Mesenchymal stem cell (in vitro differentiated cells and primary cell): ENCODE data around the gene RBFOX2.

Experiments used
- DNase-seq: peaks from one replicate; pipeline ENCODE4 v3.0.0-alpha.2; 2013
- H2AFZ ChIP-seq: one replicate; pipeline ENCODE4 v1.6.1; 2013; ENCODE audit warnings: low read depth, mild to moderate bottlenecking, control low read depth, inconsistent platforms, low read length, moderate library complexity
- H2AK5ac ChIP-seq: 2 replicates; pipeline ENCODE4 v1.6.1; 2013; ENCODE audit warnings: low read length, moderate library complexity, mild to moderate bottlenecking, inconsistent platforms; ENCODE audit not compliant: severe bottlenecking
- H2BK120ac ChIP-seq: one replicate; pipeline ENCODE4 v1.6.1; 2013; ENCODE audit warnings: low read depth, mild to moderate bottlenecking, inconsistent platforms, low read length, moderate library complexity
- H2BK12ac ChIP-seq, 2 experiments: one replicate each; pipeline ENCODE4 v1.6.1; 2013; ENCODE audit warnings: inconsistent platforms in 2 of 2, low read length in 2 of 2, mild to moderate bottlenecking in 2 of 2, moderate library complexity in 2 of 2, control low read depth in 1 of 2
- H2BK15ac ChIP-seq: one replicate; pipeline ENCODE4 v1.6.1; 2013; ENCODE audit warnings: mild to moderate bottlenecking, low read depth, inconsistent platforms; ENCODE audit not compliant: poor library complexity, severe bottlenecking
- H2BK5ac ChIP-seq: 2 replicates; pipeline ENCODE4 v1.6.1; 2013; ENCODE audit warnings: low read depth, mild to moderate bottlenecking, low read length, control low read depth, inconsistent platforms; ENCODE audit not compliant: poor library complexity, severe bottlenecking
- H3K14ac ChIP-seq, 2 experiments: one replicate each; pipeline ENCODE4 v1.6.1; 2013; ENCODE audit warnings: inconsistent platforms in 2 of 2, low read length in 2 of 2, control low read depth in 1 of 2, mild to moderate bottlenecking in 1 of 2, moderate library complexity in 1 of 2
- H3K18ac ChIP-seq, 2 experiments: one replicate each; pipeline ENCODE4 v1.6.1; 2013; ENCODE audit warnings: inconsistent platforms in 2 of 2, low read length in 2 of 2, control low read depth in 1 of 2, low read depth in 1 of 2, mild to moderate bottlenecking in 1 of 2
- H3K23ac ChIP-seq, 2 experiments: one replicate each; pipeline ENCODE4 v1.6.1; 2013; ENCODE audit warnings: inconsistent platforms in 2 of 2, low read length in 2 of 2, mild to moderate bottlenecking in 2 of 2, moderate library complexity in 2 of 2, control low read depth in 1 of 2
- H3K27ac ChIP-seq: 2 replicates; pipeline ENCODE4 v1.5.1; 2013; ENCODE audit warnings: mild to moderate bottlenecking, moderate library complexity, low read length, control low read depth, inconsistent platforms; ENCODE audit not compliant: poor library complexity, severe bottlenecking
- H3K27me3 ChIP-seq, 2 experiments: 2 replicates each; pipeline versions ENCODE4 v1.6.1 to v1.7.0; 2013; ENCODE audit warnings: low read length in 2 of 2, mild to moderate bottlenecking in 2 of 2, moderate library complexity in 2 of 2, control low read depth in 1 of 2, inconsistent platforms in 1 of 2; ENCODE audit not compliant: control insufficient read depth in 1 of 2, insufficient read depth in 1 of 2
- H3K36me3 ChIP-seq, 2 experiments: 2 replicates each; pipeline versions ENCODE4 v1.6.1 to v1.7.0; 2013; ENCODE audit warnings: low read length in 2 of 2, control low read depth in 1 of 2, inconsistent platforms in 1 of 2, low read depth in 1 of 2, mild to moderate bottlenecking in 1 of 2; ENCODE audit not compliant: insufficient read depth in 2 of 2, control insufficient read depth in 1 of 2
- H3K4ac ChIP-seq, 2 experiments: one replicate each; pipeline ENCODE4 v1.6.1; 2013; ENCODE audit warnings: inconsistent platforms in 2 of 2, low read length in 2 of 2, mild to moderate bottlenecking in 2 of 2, moderate library complexity in 2 of 2, control low read depth in 1 of 2, low read depth in 1 of 2
- H3K4me1 ChIP-seq: 2 replicates; pipeline ENCODE4 v1.6.1; 2013; ENCODE audit warnings: low read depth, low read length, control low read depth; ENCODE audit not compliant: control insufficient read depth, insufficient read depth
- H3K4me2 ChIP-seq: 2 replicates; pipeline ENCODE4 v1.6.1; 2013; ENCODE audit warnings: low read length, mild to moderate bottlenecking, inconsistent platforms; ENCODE audit not compliant: poor library complexity, severe bottlenecking
- H3K4me3 ChIP-seq, 2 experiments: 2 replicates each; pipeline versions ENCODE4 v1.5.1 to v1.7.0; 2013; ENCODE audit warnings: low read length in 2 of 2, mild to moderate bottlenecking in 2 of 2, control low read depth in 1 of 2, low read depth in 1 of 2; ENCODE audit not compliant: insufficient read depth in 1 of 2
- H3K79me1 ChIP-seq: replicated peaks from 2 replicates; pipeline ENCODE4 v1.6.1; 2013; ENCODE audit warnings: mild to moderate bottlenecking, control low read depth, low read length, inconsistent platforms; ENCODE audit not compliant: poor library complexity, severe bottlenecking
- H3K9ac ChIP-seq: 2 replicates; pipeline ENCODE4 v1.7.0; 2013; ENCODE audit warnings: mild to moderate bottlenecking, low read length, moderate library complexity
- H3K9me3 ChIP-seq: 2 replicates; pipeline ENCODE4 v1.7.0; 2013; ENCODE audit warnings: mild to moderate bottlenecking, low read length; ENCODE audit not compliant: control insufficient read depth
- H4K8ac ChIP-seq: one replicate; pipeline ENCODE4 v1.6.1; 2013; ENCODE audit warnings: inconsistent platforms, mild to moderate bottlenecking, low read length, moderate library complexity
- H4K91ac ChIP-seq: one replicate; pipeline ENCODE4 v1.6.1; 2013; ENCODE audit warnings: mild to moderate bottlenecking, low read length, inconsistent platforms
- WGBS: methylation state at CpG from one replicate; pipeline ENCODE4 v1.1.7; 2013; ENCODE audit warnings: mixed read lengths; 5-methylcytosine and 5-hydroxymethylcytosine counted together

The RBFOX2 gene

GRCh38 chr22:35711336-35711735 lies 317.3 kb downstream of the RBFOX2 start:
- no peak overlapping the region for H3K18ac ChIP-seq
- H3K4ac ChIP-seq: no peak overlapping the region
- H3K23ac ChIP-seq: no peak overlapping the region
- H3K4me3 ChIP-seq: no peak overlapping the region
- peaks cover 1% of the 10 kb centered on the region for H3K4me1 ChIP-seq
- no peaks in the 10 kb centered on the region for H3K79me1 ChIP-seq
- no peak overlapping the region for H2AK5ac ChIP-seq
- no peak overlapping the region for H3K4me2 ChIP-seq
- 88% methylated on average over 4 of the region's 4 CpGs for WGBS
- no peak overlapping the region for H3K14ac ChIP-seq
- no peak overlapping the region for H2BK15ac ChIP-seq
- H3K9ac ChIP-seq: no peak overlapping the region
- H3K9me3 ChIP-seq: peaks cover 5% of the 10 kb centered on the region
- H2BK5ac ChIP-seq: no peak overlapping the region
- H2AFZ ChIP-seq: no peak overlapping the region
- H3K36me3 ChIP-seq: no peaks in the 10 kb centered on the region
- H4K91ac ChIP-seq: no peak overlapping the region
- H3K27me3 ChIP-seq: no peaks in the 10 kb centered on the region
- H2BK12ac ChIP-seq: no peak overlapping the region
- no peak overlapping the region for H3K27ac ChIP-seq
- no peak overlapping the region for H2BK120ac ChIP-seq
- H4K8ac ChIP-seq: no peak overlapping the region
- no peak for DNase-seq

GRCh38 chr22:35708917-35709316 lies 319.7 kb downstream of the RBFOX2 start:
- H4K91ac ChIP-seq: no peak overlapping the region
- no peak overlapping the region for H2BK120ac ChIP-seq
- H3K4me2 ChIP-seq: no peak overlapping the region
- H2BK5ac ChIP-seq: no peak overlapping the region
- no peak overlapping the region for H3K9ac ChIP-seq
- H3K36me3 ChIP-seq: no peaks in the 10 kb centered on the region
- H3K9me3 ChIP-seq: peaks cover 5% of the 10 kb centered on the region
- no peak overlapping the region for H2BK15ac ChIP-seq
- no peaks in the 10 kb centered on the region for H3K27me3 ChIP-seq
- no peak overlapping the region for H2AK5ac ChIP-seq
- H3K79me1 ChIP-seq: no peaks in the 10 kb centered on the region
- H3K18ac ChIP-seq: no peak overlapping the region
- 98% methylated on average over 4 of the region's 7 CpGs for WGBS
- H4K8ac ChIP-seq: no peak overlapping the region
- peaks cover 9% of the 10 kb centered on the region for H3K4me1 ChIP-seq
- no peak overlapping the region for H3K4me3 ChIP-seq
- no peak for DNase-seq
- H3K27ac ChIP-seq: no peak overlapping the region
- no peak overlapping the region for H2BK12ac ChIP-seq
- H3K4ac ChIP-seq: no peak overlapping the region
- no peak overlapping the region for H3K14ac ChIP-seq
- H2AFZ ChIP-seq: no peak overlapping the region
- H3K23ac ChIP-seq: no peak overlapping the region

GRCh38 chr22:35708453-35708852 lies 320.2 kb downstream of the RBFOX2 start:
- Histone ChIP-seq H3K4me2 (no peak overlapping the region), H2BK120ac (no peak overlapping the region), H2BK15ac (no peak overlapping the region), H2BK12ac (no peak overlapping the region), H2AK5ac (no peak overlapping the region), H3K27me3 (no peaks in the 10 kb centered on the region), H3K4me1 (peaks cover 12% of the 10 kb centered on the region), H3K79me1 (no peaks in the 10 kb centered on the region), H2BK5ac (no peak overlapping the region), H3K14ac (no peak overlapping the region), H3K4me3 (no peak overlapping the region), H3K4ac (no peak overlapping the region), H3K9me3 (peaks cover 5% of the 10 kb centered on the region), H3K23ac (no peak overlapping the region), H3K18ac (no peak overlapping the region), H2AFZ (no peak overlapping the region), H3K27ac (no peak overlapping the region), H3K9ac (no peak overlapping the region), H4K8ac (no peak overlapping the region), H4K91ac (no peak overlapping the region), H3K36me3 (no peaks in the 10 kb centered on the region)
- WGBS: 90% methylated on average over 7 of the region's 7 CpGs
- no peak for DNase-seq

- Histone ChIP-seq H3K9me3 (no peaks in the 10 kb centered on the region), H3K4me2 (no peak overlapping the region), H3K27ac (no peak overlapping the region), H3K14ac (no peak overlapping the region), H3K27me3 (no peaks in the 10 kb centered on the region), H3K36me3 (no peaks in the 10 kb centered on the region), H4K8ac (no peak overlapping the region), H3K79me1 (no peaks in the 10 kb centered on the region), H3K23ac (no peak overlapping the region), H3K4me1 (peaks cover 13% of the 10 kb centered on the region), H3K9ac (no peak overlapping the region), H3K4me3 (no peak overlapping the region), H2BK5ac (no peak overlapping the region), H3K4ac (no peak overlapping the region), H2BK120ac (no peak overlapping the region), H2BK15ac (no peak overlapping the region), H4K91ac (no peak overlapping the region), H3K18ac (no peak overlapping the region), H2AFZ (no peak overlapping the region), H2AK5ac (no peak overlapping the region), H2BK12ac (no peak overlapping the region)
- WGBS: 18% methylated on average over 1 of the region's 3 CpGs
- DNase-seq: peak; percentile 81
Observed at GRCh38 chr22:35705141-35705540, 323.5 kb downstream of the RBFOX2 start.
